ENCODE results near the gene ARHGAP8.

- TF ChIP-seq CTCF (IDR thresholded peaks at IDR 0.05) (no peak), RCOR1 (IDR thresholded peaks at IDR 0.05; ENCODE audit: low read depth, low read length) (no peak), JUNB (IDR thresholded peaks at IDR 0.05) (no peak), CEBPB (IDR thresholded peaks at IDR 0.05) (no peak), RAD21 (conservative IDR thresholded peaks at IDR 0.05 in 1 of 2, IDR thresholded peaks at IDR 0.05 in 1 of 2) (no peak), POLR2A (IDR thresholded peaks at IDR 0.05; ENCODE audit: low read length) (no peak), EP300 (IDR thresholded peaks at IDR 0.05) (no peak), SMC3 (IDR thresholded peaks at IDR 0.05) (no peak), USF2 (IDR thresholded peaks at IDR 0.05) (no peak), JUN (IDR thresholded peaks at IDR 0.05) (no peak)
Observed at GRCh38 chr22:44848791-44849420, 96.5 kb downstream of the ARHGAP8 start.

Data from A549 (cell line).